ENCODE measurements around the gene HNRNPH2.

HNRNPH2 gene

DNA sequence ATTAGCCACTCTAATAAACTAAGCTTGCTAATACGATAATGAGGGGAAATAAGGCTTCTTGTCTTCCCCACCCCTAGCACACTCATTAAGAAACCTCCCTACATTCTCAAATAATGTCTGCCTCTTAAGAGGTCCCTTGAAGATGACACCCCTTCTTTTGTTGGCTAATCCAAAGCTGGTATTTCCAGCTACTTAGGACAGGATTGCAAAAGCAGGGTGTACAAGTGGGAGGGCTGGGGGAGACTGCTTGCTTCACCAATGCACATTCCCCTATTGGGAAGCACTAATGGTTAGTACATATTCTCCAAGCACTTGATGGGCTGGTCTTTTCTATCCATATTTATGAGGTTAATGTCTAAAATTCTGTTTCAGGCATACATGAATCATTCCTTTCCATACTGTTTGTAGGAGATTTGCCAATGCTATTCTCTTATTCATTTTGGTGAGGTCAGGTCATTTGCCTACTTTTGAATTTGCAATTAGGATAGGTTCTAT, 42.7 kb upstream of the HNRNPH2 start:
- no peak overlapping the region for H3K27ac ChIP-seq

DNA sequence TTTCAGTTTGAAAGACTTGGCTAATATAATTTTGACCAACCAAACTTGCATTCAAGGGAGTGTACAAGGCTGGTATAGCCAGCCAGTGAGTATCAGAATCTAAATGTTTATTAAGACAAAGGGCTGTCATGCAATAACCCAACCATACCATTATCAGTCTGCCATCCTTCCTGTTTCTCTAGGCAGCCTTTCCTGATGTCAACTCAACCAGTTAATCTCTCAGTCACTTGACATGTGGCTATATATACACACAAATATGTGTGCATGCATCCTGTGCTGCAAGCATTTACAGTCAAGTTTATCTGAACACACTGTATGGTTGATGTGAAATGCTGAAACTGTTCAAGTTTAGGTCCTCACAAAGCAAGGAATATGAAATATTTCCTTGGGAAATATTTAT, 39.2 kb upstream of the HNRNPH2 start:
- no peak for DNase-seq
- Histone ChIP-seq H3K4me3 (ENCODE audit: low read depth, low read length) (no peak overlapping the region), H3K36me3 (no peaks in the 10 kb centered on the region), H3K9me3 (ENCODE audit: severe bottlenecking) (no peaks in the 10 kb centered on the region), H3K27ac (no peak overlapping the region), H3K27me3 (ENCODE audit: insufficient read depth, low read depth, severe bottlenecking) (peaks cover 29% of the 10 kb centered on the region)
- TF ChIP-seq, protein P1, sequence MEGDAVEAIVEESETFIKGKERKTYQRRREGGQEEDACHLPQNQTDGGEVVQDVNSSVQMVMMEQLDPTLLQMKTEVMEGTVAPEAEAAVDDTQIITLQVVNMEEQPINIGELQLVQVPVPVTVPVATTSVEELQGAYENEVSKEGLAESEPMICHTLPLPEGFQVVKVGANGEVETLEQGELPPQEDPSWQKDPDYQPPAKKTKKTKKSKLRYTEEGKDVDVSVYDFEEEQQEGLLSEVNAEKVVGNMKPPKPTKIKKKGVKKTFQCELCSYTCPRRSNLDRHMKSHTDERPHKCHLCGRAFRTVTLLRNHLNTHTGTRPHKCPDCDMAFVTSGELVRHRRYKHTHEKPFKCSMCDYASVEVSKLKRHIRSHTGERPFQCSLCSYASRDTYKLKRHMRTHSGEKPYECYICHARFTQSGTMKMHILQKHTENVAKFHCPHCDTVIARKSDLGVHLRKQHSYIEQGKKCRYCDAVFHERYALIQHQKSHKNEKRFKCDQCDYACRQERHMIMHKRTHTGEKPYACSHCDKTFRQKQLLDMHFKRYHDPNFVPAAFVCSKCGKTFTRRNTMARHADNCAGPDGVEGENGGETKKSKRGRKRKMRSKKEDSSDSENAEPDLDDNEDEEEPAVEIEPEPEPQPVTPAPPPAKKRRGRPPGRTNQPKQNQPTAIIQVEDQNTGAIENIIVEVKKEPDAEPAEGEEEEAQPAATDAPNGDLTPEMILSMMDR (IDR thresholded peaks at IDR 0.05; ENCODE audit: low read depth, low read length) = no peak

More for the DNA sequence above, 42.7 kb upstream of the HNRNPH2 start:
- H3K4me3 ChIP-seq (ENCODE audit: low read depth, low read length) = no peak overlapping the region
- H3K9me3 ChIP-seq (ENCODE audit: severe bottlenecking) = no peaks in the 10 kb centered on the region
- no peaks in the 10 kb centered on the region for H3K36me3 ChIP-seq
- TF ChIP-seq, protein P1 (IDR thresholded peaks at IDR 0.05; ENCODE audit: low read depth, low read length) = no peak
- H3K27me3 ChIP-seq (ENCODE audit: insufficient read depth, low read depth, severe bottlenecking) = peaks cover 24% of the 10 kb centered on the region
- no peak for DNase-seq

DNA sequence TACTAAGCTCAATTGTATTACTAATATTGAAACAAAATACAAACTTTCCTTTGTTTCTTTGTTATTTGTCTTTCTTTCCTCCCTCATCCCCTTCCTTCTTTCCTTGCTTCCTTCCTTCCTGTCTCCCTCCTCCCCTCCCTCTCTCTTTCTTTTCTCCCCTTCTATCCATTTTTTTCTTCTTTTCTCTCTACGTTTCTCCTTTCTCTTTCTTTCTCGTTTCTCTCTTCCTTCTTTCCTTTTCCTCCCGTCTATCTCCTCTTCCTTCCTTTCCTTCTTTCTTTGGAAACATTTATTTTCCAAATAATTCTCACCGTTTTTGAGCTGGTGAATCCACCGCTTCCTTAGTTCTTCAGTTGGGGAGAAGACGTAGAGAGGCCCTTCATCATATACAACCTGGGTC, 38.3 kb upstream of the HNRNPH2 start:
- no peak overlapping the region for H3K27ac ChIP-seq
- H3K27me3 ChIP-seq (ENCODE audit: insufficient read depth, low read depth, severe bottlenecking) = peaks cover 29% of the 10 kb centered on the region
- TF ChIP-seq, protein P1 (IDR thresholded peaks at IDR 0.05; ENCODE audit: low read depth, low read length) = no peak
- H3K36me3 ChIP-seq = no peaks in the 10 kb centered on the region
- DNase-seq = no peak
- H3K9me3 ChIP-seq (ENCODE audit: severe bottlenecking) = no peaks in the 10 kb centered on the region
- no peak overlapping the region for H3K4me3 ChIP-seq (ENCODE audit: low read depth, low read length)

DNA sequence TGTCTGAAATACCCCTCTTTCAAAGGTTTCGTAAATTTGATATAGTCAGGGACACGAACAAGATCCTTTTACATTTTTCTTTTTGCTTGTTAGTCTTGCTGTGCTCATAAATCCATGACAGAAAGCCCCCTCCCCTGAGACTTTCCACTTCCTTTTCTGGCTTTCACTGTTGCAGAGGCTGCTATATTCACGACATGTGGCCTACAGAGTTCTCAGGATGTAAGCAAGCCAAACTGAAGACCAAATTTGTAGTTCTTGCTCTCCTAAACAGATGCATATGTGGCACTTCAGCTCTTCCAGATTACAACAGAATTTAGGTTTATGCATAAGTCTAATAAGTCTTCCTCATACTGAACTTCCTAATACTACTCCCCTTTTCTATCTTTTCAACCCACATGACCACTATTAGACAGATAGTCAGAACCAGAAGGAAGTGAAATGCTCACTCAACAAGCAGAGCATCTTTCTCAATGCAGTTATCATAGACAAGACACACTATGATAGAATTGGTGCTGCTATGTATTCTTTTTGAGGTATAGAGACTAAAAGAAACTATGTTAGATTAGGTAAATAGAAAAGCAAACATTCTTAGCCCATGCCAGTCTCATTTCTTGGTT, 37.0 kb upstream of the HNRNPH2 start:
- no peaks in the 10 kb centered on the region for H3K36me3 ChIP-seq
- H3K27me3 ChIP-seq (ENCODE audit: insufficient read depth, low read depth, severe bottlenecking) = peaks cover 29% of the 10 kb centered on the region
- H3K9me3 ChIP-seq (ENCODE audit: severe bottlenecking) = no peaks in the 10 kb centered on the region
- no peak overlapping the region for H3K27ac ChIP-seq
- no peak overlapping the region for H3K4me3 ChIP-seq (ENCODE audit: low read depth, low read length)
- DNase-seq = no peak
- TF ChIP-seq, protein P1 (IDR thresholded peaks at IDR 0.05; ENCODE audit: low read depth, low read length) = no peak

DNA sequence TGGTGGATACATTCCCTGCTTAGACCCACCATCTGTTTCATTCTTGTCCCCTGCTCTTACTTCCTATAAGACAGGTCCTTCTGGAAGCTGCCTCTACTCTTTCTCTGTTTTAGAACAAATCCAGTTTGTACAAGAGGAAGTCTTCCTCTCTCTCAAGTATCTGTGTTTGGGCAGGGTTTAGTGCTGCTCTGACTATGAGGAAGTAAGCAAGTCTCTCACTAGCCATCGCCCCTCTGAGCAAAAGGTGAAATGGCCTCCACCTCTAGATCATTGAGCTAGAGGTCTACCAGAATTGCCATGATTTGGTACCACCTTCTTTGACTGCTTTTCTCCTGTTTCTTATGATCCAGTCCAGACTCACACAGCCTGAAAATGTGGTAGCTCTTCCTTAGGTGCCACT, 30.5 kb upstream of the HNRNPH2 start:
- Histone ChIP-seq H3K9me3 (ENCODE audit: severe bottlenecking) (no peaks in the 10 kb centered on the region), H3K27ac (no peak overlapping the region), H3K36me3 (no peaks in the 10 kb centered on the region), H3K27me3 (ENCODE audit: insufficient read depth, low read depth, severe bottlenecking) (peaks cover 13% of the 10 kb centered on the region), H3K4me3 (ENCODE audit: low read depth, low read length) (no peak overlapping the region)
- no peak for DNase-seq
- TF ChIP-seq, protein P1 (IDR thresholded peaks at IDR 0.05; ENCODE audit: low read depth, low read length) = no peak

DNA sequence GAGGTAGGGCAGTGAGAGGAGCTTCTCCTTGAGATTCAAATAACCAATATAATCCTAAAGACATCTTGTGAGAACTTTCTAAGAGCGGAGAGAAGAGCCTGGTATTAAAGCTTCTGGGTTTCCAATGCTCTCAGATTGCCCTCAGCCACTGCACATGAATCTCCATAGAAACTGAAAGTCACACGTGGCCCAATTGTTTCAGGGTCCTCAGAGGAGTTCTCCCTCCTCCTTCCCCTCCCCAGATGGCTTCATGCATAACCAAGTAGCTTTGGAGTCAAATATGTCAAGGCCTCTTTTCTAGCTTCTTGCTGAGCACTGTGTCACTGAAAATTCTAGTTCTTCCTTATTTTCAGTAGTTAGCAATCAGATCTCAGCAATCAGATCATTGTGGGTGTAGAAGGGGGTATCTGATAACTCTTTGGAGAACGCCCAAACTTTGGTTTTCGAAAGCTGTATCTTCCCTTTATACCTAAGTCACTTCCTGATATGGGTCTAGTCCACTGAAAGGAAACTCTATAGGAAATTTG, 24.3 kb upstream of the HNRNPH2 start:
- TF ChIP-seq, protein P1 (IDR thresholded peaks at IDR 0.05; ENCODE audit: low read depth, low read length) = no peak
- Histone ChIP-seq H3K27ac (no peak overlapping the region), H3K9me3 (ENCODE audit: severe bottlenecking) (no peaks in the 10 kb centered on the region), H3K4me3 (ENCODE audit: low read depth, low read length) (no peak overlapping the region), H3K27me3 (ENCODE audit: insufficient read depth, low read depth, severe bottlenecking) (peaks cover 14% of the 10 kb centered on the region), H3K36me3 (no peaks in the 10 kb centered on the region)
- DNase-seq = no peak

Measured in WERI-Rb-1 (cell line).